ENCODE results near the gene CEP85. TPM values are rescaled to one million over a fixed set of nuclear protein-coding genes. Genes with fewer than 3 reads are reported as not detected.

CEP85 gene
- total and polyA plus RNA-seq, 9 of the 15 experiments (the other 6 are each of a cell fraction or from before 2014, with no cell fraction given) = 42.1 to 140 (median 92.6) TPM

DNA sequence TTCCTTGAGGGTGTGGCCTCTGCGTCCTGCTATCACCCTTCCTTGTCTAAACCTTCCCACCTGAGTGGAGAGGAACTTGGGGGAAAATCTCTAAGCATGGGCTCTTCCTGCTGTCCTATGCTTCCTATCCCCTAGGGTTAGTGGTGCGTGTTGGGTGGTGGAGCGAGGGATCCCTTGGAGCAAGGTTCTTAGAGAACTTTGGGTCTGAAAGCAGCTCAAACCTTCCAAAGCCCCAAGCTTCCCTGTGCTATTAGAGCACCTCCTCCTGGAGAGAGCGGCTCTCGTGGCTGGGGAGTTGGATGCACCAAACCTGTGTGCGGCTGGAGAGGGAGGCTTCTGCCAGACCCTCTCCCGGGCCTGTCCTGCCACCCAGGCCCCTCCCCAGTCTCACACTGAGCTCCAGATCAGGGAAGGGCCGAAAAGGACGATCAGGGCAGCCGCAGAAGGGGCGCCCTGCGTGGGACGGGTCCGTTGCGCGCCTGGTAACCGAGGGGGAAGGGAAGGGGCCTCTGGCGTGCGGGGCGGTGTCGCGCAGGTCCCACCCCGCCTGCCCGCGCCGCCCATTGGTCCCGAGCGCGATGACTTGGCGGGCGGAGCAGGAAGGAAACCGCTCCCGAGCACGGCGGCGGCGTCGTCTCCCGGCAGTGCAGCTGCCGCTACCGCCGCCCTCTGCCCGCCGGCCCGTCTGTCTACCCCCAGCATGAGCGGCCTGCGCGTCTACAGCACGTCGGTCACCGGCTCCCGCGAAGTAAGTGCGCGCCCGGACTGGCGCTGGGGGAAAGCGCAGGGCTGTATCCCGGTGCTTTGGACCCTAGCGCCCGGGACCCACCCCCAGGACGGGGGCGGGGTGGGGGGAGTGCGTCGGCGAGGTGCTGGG, 45.7 kb downstream of the CEP85 start, which contains the start of gene SH3BGRL3 (continued):
- TF ChIP-seq NR2C1 (IDR thresholded peaks at IDR 0.05) (no peak), NR2C1 (tag; IDR thresholded peaks at IDR 0.05) (no peak), MYC (IDR thresholded peaks at IDR 0.05; ENCODE audit: low read depth, low read length) (peak; percentile 64; the same call in 1 of the 2 replicates), MYC (CRISPR knock-in tag; IDR thresholded peaks at IDR 0.05; ENCODE audit: borderline replicate concordance, low read depth) (peak; percentile 32; the same call in 1 of the 2 replicates), SMAD1 (IDR thresholded peaks at IDR 0.05; ENCODE audit: low read depth, low read length, partially characterized antibody) (no peak), NCOR1 (IDR thresholded peaks at IDR 0.05) (peak; percentile 5; the same call in 1 of the 2 replicates), DIDO1 (tag; IDR thresholded peaks at IDR 0.05; ENCODE audit: low read depth) (no peak), PML (IDR thresholded peaks at IDR 0.05; ENCODE audit: low read length) (peak; percentile 55), KHSRP (IDR thresholded peaks at IDR 0.05) (no peak), ZNF133 (CRISPR knock-in tag; IDR thresholded peaks at IDR 0.05) (no peak), CEBPB (tag; IDR thresholded peaks at IDR 0.05) (no peak), SMARCC2 (IDR thresholded peaks at IDR 0.05; ENCODE audit: low read depth) (no peak), CBFA2T2 (conservative IDR thresholded peaks at IDR 0.05) (no peak)
- TF ChIP-seq, protein P1, sequence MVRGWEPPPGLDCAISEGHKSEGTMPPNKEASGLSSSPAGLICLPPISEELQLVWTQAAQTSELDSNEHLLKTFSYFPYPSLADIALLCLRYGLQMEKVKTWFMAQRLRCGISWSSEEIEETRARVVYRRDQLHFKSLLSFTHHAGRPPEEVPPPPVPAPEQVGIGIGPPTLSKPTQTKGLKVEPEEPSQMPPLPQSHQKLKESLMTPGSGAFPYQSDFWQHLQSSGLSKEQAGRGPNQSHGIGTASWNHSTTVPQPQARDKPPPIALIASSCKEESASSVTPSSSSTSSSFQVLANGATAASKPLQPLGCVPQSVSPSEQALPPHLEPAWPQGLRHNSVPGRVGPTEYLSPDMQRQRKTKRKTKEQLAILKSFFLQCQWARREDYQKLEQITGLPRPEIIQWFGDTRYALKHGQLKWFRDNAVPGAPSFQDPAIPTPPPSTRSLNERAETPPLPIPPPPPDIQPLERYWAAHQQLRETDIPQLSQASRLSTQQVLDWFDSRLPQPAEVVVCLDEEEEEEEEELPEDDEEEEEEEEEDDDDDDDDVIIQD (CRISPR knock-in tag; IDR thresholded peaks at IDR 0.05) = no peak
- TF ChIP-seq, protein P2, sequence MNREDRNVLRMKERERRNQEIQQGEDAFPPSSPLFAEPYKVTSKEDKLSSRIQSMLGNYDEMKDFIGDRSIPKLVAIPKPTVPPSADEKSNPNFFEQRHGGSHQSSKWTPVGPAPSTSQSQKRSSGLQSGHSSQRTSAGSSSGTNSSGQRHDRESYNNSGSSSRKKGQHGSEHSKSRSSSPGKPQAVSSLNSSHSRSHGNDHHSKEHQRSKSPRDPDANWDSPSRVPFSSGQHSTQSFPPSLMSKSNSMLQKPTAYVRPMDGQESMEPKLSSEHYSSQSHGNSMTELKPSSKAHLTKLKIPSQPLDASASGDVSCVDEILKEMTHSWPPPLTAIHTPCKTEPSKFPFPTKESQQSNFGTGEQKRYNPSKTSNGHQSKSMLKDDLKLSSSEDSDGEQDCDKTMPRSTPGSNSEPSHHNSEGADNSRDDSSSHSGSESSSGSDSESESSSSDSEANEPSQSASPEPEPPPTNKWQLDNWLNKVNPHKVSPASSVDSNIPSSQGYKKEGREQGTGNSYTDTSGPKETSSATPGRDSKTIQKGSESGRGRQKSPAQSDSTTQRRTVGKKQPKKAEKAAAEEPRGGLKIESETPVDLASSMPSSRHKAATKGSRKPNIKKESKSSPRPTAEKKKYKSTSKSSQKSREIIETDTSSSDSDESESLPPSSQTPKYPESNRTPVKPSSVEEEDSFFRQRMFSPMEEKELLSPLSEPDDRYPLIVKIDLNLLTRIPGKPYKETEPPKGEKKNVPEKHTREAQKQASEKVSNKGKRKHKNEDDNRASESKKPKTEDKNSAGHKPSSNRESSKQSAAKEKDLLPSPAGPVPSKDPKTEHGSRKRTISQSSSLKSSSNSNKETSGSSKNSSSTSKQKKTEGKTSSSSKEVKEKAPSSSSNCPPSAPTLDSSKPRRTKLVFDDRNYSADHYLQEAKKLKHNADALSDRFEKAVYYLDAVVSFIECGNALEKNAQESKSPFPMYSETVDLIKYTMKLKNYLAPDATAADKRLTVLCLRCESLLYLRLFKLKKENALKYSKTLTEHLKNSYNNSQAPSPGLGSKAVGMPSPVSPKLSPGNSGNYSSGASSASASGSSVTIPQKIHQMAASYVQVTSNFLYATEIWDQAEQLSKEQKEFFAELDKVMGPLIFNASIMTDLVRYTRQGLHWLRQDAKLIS (CRISPR knock-in tag; IDR thresholded peaks at IDR 0.05) = peak; percentile 85; the same call in 1 of the 2 replicates
- TF ChIP-seq, protein P3, sequence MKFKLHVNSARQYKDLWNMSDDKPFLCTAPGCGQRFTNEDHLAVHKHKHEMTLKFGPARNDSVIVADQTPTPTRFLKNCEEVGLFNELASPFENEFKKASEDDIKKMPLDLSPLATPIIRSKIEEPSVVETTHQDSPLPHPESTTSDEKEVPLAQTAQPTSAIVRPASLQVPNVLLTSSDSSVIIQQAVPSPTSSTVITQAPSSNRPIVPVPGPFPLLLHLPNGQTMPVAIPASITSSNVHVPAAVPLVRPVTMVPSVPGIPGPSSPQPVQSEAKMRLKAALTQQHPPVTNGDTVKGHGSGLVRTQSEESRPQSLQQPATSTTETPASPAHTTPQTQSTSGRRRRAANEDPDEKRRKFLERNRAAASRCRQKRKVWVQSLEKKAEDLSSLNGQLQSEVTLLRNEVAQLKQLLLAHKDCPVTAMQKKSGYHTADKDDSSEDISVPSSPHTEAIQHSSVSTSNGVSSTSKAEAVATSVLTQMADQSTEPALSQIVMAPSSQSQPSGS (CRISPR knock-in tag; IDR thresholded peaks at IDR 0.05) = no peak
- TF ChIP-seq, protein P4, sequence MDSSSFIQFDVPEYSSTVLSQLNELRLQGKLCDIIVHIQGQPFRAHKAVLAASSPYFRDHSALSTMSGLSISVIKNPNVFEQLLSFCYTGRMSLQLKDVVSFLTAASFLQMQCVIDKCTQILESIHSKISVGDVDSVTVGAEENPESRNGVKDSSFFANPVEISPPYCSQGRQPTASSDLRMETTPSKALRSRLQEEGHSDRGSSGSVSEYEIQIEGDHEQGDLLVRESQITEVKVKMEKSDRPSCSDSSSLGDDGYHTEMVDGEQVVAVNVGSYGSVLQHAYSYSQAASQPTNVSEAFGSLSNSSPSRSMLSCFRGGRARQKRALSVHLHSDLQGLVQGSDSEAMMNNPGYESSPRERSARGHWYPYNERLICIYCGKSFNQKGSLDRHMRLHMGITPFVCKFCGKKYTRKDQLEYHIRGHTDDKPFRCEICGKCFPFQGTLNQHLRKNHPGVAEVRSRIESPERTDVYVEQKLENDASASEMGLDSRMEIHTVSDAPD (CRISPR knock-in tag; IDR thresholded peaks at IDR 0.05) = no peak; the same call in 1 of the 2 replicates
- TF ChIP-seq, protein P5, sequence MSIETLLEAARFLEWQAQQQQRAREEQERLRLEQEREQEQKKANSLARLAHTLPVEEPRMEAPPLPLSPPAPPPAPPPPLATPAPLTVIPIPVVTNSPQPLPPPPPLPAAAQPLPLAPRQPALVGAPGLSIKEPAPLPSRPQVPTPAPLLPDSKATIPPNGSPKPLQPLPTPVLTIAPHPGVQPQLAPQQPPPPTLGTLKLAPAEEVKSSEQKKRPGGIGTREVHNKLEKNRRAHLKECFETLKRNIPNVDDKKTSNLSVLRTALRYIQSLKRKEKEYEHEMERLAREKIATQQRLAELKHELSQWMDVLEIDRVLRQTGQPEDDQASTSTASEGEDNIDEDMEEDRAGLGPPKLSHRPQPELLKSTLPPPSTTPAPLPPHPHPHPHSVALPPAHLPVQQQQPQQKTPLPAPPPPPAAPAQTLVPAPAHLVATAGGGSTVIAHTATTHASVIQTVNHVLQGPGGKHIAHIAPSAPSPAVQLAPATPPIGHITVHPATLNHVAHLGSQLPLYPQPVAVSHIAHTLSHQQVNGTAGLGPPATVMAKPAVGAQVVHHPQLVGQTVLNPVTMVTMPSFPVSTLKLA (conservative IDR thresholded peaks at IDR 0.05) = peak; percentile 65 to 87; a peak in 3 of 4 replicates

All from K562 (cell line).